GM21515 (cell line): ENCODE data around the gene CSH2.
"Not testable (repeated sequence)": the region's sequence is repeated elsewhere in the genome, so short reads cannot be mapped to it uniquely, and the experiment has no call there.

Source experiments
- ATAC-seq: cut with Tn5 transposase; IDR thresholded peaks from one replicate; pipeline ENCODE4 v1.9.1; 2021; ENCODE audit not compliant: unreplicated experiment

The CSH2 gene

GRCh38 chr17:63873577-63873976 lies at the start of gene CSH2:
CSH2 (minus strand) TSS chr17:63873677; CDS start chr17:63873614, 63 bp downstream.
- not testable (repeated sequence) for ATAC-seq

GRCh38 chr17:63922402-63922801 lies 48.9 kb upstream of the CSH2 start:
- peak; percentile 37 for ATAC-seq

GRCh38 chr17:63920779-63921178 lies 47.3 kb upstream of the CSH2 start:
- not testable (repeated sequence) for ATAC-seq

GRCh38 chr17:63920050-63920449 lies 46.6 kb upstream of the CSH2 start:
- not testable (repeated sequence) for ATAC-seq

- peak; percentile 67 for ATAC-seq
Observed at GRCh38 chr17:63919311-63919723, 45.8 kb upstream of the CSH2 start.

GRCh38 chr17:63918789-63919305 lies 45.4 kb upstream of the CSH2 start, which contains the start of gene GH1:
GH1 (minus strand) TSS chr17:63918839; CDS start chr17:63918776, 63 bp downstream.
- not testable (repeated sequence) for ATAC-seq

GRCh38 chr17:63918305-63918704 lies 44.8 kb upstream of the CSH2 start:
- no peak for ATAC-seq

- ATAC-seq = no peak
Observed at GRCh38 chr17:63917646-63918045, 44.2 kb upstream of the CSH2 start.

GRCh38 chr17:63917206-63917605 lies 43.7 kb upstream of the CSH2 start:
- not testable (repeated sequence) for ATAC-seq

GRCh38 chr17:63916566-63917185 lies 43.2 kb upstream of the CSH2 start:
- no peak for ATAC-seq

- not testable (repeated sequence) for ATAC-seq
Observed at GRCh38 chr17:63915753-63916152, 42.3 kb upstream of the CSH2 start.

GRCh38 chr17:63914471-63914870 lies 41.0 kb upstream of the CSH2 start:
- no peak for ATAC-seq

GRCh38 chr17:63911657-63912100 lies 38.2 kb upstream of the CSH2 start:
- no peak for ATAC-seq

GRCh38 chr17:63911041-63911635 lies 37.7 kb upstream of the CSH2 start, which contains the start of gene CSHL1:
CSHL1 (minus strand) TSS chr17:63911258; CDS start chr17:63911196, 62 bp downstream.
- ATAC-seq = no peak

GRCh38 chr17:63910096-63910495 lies 36.6 kb upstream of the CSH2 start:
- no peak for ATAC-seq

GRCh38 chr17:63909586-63909985 lies 36.1 kb upstream of the CSH2 start:
- not testable (repeated sequence) for ATAC-seq

- ATAC-seq = not testable (repeated sequence)
Observed at GRCh38 chr17:63907161-63907778, 33.8 kb upstream of the CSH2 start.

- not testable (repeated sequence) for ATAC-seq
Observed at GRCh38 chr17:63904796-63905195, 31.3 kb upstream of the CSH2 start.

GRCh38 chr17:63903787-63904201 lies 30.3 kb upstream of the CSH2 start:
- ATAC-seq = not testable (repeated sequence)

- not testable (repeated sequence) for ATAC-seq
Observed at GRCh38 chr17:63901971-63902370, 28.5 kb upstream of the CSH2 start.
